HL-60 (cell line): Measurements from ENCODE around the gene ADPRH.

Experiments
- DNase-seq, 2 experiments: peaks; one replicate each; pipeline ENCODE4 v3.0.0-alpha.2; 2010 to 2020; ENCODE audit warnings: low read depth in 1 of 2, low spot score in 1 of 2
- H3K27ac ChIP-seq: fragments of 250-450 bp; sonication (Bioruptor Pico); replicated peaks from 2 replicates; pipeline ENCODE4 v1.5.1; 2020; ENCODE audit warnings: mild to moderate bottlenecking, moderate library complexity
- H3K27me3 ChIP-seq: fragments of 250-450 bp; sonication (Bioruptor Pico); 2 replicates; pipeline ENCODE4 v1.5.1; 2021; ENCODE audit warnings: mild to moderate bottlenecking, moderate library complexity; ENCODE audit not compliant: insufficient read depth, poor library complexity, severe bottlenecking
- H3K4me3 ChIP-seq: replicated peaks from 2 replicates; pipeline ENCODE4 v1.5.1; 2011; ENCODE audit warnings: mild to moderate bottlenecking, control low read depth, low read length; ENCODE audit not compliant: insufficient read depth
- GABPA ChIP-seq: IDR thresholded peaks from 2 replicates; pipeline ENCODE4 v1.6.1; 2012; ENCODE audit warnings: low read depth
- POLR2AphosphoS5 ChIP-seq: IDR thresholded peaks from 2 replicates; pipeline ENCODE4 v1.6.1; 2012; ENCODE audit warnings: low read depth
- SPI1 ChIP-seq: IDR thresholded peaks from 2 replicates; pipeline ENCODE4 v1.6.1; 2012; ENCODE audit warnings: low read depth, mild to moderate bottlenecking, borderline replicate concordance
- TF ChIP-seq, protein P1 (sequence below): IDR thresholded peaks from one replicate; pipeline ENCODE4 v1.5.1; 2011; ENCODE audit warnings: low read length, control low read depth, inconsistent platforms; ENCODE audit not compliant: insufficient read depth
- TF ChIP-seq, protein P2 (sequence below): IDR thresholded peaks from 2 replicates; pipeline ENCODE4 v1.6.1; 2012; ENCODE audit warnings: low read depth; ENCODE audit not compliant: insufficient replicate concordance

ADPRH gene

DNA sequence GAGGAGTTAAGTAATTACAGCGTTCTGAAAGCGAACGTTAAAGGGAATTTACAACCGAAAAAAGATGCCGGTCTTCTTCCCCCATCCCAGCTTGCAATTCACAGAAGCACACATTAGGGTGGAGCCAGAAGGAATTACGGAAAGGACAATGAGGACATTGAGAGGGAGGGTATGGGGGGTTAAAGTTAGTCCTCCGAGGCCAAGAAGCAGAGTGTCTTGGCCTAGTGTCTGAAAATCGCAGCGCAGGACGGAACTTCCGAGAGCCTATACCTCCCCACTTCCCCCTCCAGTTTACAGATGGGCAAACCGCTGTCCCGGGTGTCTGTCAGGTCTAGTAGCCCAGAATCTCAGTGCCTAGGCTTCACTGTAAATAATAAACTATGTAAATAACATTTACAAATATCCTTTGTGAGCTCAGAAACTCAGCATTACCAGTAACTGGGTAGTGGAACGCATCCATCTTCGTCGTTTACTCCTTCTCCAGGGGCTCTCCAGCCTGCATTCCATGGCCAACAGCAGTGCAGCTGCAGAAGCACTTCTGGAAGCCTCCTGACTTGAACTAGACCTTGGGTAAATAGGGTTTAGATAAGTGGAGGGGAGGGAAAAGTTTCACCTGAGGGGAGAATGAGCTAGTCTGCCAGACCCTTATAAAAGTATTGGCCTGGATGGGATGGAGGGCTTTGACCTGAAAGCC, 922 bp downstream of the ADPRH start:
- peak overlapping the region; percentile 53 for H3K27ac ChIP-seq
- no peak for TF ChIP-seq POLR2AphosphoS5
- TF ChIP-seq, protein P1, sequence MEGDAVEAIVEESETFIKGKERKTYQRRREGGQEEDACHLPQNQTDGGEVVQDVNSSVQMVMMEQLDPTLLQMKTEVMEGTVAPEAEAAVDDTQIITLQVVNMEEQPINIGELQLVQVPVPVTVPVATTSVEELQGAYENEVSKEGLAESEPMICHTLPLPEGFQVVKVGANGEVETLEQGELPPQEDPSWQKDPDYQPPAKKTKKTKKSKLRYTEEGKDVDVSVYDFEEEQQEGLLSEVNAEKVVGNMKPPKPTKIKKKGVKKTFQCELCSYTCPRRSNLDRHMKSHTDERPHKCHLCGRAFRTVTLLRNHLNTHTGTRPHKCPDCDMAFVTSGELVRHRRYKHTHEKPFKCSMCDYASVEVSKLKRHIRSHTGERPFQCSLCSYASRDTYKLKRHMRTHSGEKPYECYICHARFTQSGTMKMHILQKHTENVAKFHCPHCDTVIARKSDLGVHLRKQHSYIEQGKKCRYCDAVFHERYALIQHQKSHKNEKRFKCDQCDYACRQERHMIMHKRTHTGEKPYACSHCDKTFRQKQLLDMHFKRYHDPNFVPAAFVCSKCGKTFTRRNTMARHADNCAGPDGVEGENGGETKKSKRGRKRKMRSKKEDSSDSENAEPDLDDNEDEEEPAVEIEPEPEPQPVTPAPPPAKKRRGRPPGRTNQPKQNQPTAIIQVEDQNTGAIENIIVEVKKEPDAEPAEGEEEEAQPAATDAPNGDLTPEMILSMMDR = no peak
- TF ChIP-seq SPI1 = peak; percentile 58; the same call in 1 of the 2 replicates
- TF ChIP-seq GABPA = no peak
- TF ChIP-seq, protein P2, sequence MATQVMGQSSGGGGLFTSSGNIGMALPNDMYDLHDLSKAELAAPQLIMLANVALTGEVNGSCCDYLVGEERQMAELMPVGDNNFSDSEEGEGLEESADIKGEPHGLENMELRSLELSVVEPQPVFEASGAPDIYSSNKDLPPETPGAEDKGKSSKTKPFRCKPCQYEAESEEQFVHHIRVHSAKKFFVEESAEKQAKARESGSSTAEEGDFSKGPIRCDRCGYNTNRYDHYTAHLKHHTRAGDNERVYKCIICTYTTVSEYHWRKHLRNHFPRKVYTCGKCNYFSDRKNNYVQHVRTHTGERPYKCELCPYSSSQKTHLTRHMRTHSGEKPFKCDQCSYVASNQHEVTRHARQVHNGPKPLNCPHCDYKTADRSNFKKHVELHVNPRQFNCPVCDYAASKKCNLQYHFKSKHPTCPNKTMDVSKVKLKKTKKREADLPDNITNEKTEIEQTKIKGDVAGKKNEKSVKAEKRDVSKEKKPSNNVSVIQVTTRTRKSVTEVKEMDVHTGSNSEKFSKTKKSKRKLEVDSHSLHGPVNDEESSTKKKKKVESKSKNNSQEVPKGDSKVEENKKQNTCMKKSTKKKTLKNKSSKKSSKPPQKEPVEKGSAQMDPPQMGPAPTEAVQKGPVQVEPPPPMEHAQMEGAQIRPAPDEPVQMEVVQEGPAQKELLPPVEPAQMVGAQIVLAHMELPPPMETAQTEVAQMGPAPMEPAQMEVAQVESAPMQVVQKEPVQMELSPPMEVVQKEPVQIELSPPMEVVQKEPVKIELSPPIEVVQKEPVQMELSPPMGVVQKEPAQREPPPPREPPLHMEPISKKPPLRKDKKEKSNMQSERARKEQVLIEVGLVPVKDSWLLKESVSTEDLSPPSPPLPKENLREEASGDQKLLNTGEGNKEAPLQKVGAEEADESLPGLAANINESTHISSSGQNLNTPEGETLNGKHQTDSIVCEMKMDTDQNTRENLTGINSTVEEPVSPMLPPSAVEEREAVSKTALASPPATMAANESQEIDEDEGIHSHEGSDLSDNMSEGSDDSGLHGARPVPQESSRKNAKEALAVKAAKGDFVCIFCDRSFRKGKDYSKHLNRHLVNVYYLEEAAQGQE = peak; percentile 25
- peak in 1 of 2 experiments; percentile 60 for DNase-seq
- no peak overlapping the region for H3K4me3 ChIP-seq
- H3K27me3 ChIP-seq = no peaks in the 10 kb centered on the region

DNA sequence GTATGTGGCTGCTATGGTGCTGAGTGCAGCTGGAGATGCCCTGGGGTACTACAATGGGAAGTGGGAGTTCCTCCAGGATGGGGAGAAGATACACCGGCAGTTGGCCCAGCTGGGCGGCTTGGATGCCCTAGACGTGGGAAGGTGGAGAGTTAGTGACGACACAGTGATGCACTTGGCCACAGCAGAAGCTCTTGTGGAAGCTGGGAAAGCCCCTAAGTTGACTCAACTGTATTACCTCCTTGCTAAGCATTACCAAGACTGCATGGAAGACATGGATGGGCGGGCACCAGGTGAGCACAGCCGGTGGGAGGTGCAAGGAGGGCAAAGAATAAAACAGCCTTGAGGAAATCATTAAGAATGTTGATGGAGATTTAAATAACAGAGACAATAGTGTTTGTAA, 2.9 kb downstream of the ADPRH start:
- H3K4me3 ChIP-seq = no peak overlapping the region
- no peak overlapping the region for H3K27ac ChIP-seq
- no peaks in the 10 kb centered on the region for H3K27me3 ChIP-seq
- no peak for DNase-seq
- TF ChIP-seq POLR2AphosphoS5 (no peak), GABPA (no peak), SPI1 (no peak)
- TF ChIP-seq, protein P1 = no peak
- TF ChIP-seq, protein P2 = no peak

DNA sequence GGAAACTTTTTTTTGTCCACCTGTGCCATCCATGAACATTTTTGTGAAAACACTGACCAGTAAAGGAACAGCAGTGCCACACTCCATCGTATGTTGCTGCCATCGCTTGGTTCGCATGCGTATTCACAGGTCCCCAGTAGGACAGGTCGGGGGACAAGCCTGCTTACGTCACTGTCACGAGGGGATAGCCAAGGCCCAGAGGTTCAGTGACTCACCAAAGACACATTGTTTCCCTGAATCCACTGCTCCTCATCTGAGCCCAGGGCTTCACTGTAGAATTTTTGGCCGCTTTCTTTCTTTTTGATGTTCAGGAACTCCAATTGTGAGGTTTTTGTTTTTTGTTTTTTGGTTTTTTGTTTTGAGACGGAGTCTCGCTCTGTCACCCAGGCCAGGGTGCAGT, 5.9 kb downstream of the ADPRH start:
- TF ChIP-seq POLR2AphosphoS5 (no peak), GABPA (no peak), SPI1 (no peak)
- TF ChIP-seq, protein P1 = no peak
- TF ChIP-seq, protein P2 = no peak
- no peak for DNase-seq
- no peak overlapping the region for H3K4me3 ChIP-seq
- H3K27me3 ChIP-seq = no peaks in the 10 kb centered on the region
- no peak overlapping the region for H3K27ac ChIP-seq
